Smooth muscle cell of the brain vasculature (primary cell): ENCODE data around the gene IGF1R.
A peak's percentile ranks its signal among the peaks of the same experiment; 100 is the strongest.

ENCODE experiments used
- DNase-seq: peaks from one replicate; pipeline ENCODE4 v3.0.0-alpha.2; 2012; ENCODE audit warnings: low read depth, low spot score

The IGF1R gene

GRCh38 chr15:98942431-98942830 lies 294.1 kb downstream of the IGF1R start:
- no peak for DNase-seq

- no peak for DNase-seq
Measured at GRCh38 chr15:98943051-98943508, 294.7 kb downstream of the IGF1R start.

- no peak for DNase-seq
Measured at GRCh38 chr15:98943601-98944151, 295.3 kb downstream of the IGF1R start.

GRCh38 chr15:98946301-98947255 lies 298.2 kb downstream of the IGF1R start:
- DNase-seq = no peak

GRCh38 chr15:98948456-98948855 lies 300.1 kb downstream of the IGF1R start:
- DNase-seq = no peak

GRCh38 chr15:98948941-98949340 lies 300.6 kb downstream of the IGF1R start:
- no peak for DNase-seq

- no peak for DNase-seq
Measured at GRCh38 chr15:98949624-98950023, 301.3 kb downstream of the IGF1R start.

GRCh38 chr15:98950248-98950647 lies 301.9 kb downstream of the IGF1R start:
- DNase-seq = no peak

GRCh38 chr15:98951004-98951403 lies 302.7 kb downstream of the IGF1R start:
- DNase-seq = no peak

- DNase-seq = no peak
Measured at GRCh38 chr15:98951493-98952320, 303.4 kb downstream of the IGF1R start.

GRCh38 chr15:98952381-98952803 lies 304.1 kb downstream of the IGF1R start:
- DNase-seq = no peak

- no peak for DNase-seq
Measured at GRCh38 chr15:98953000-98953787, 304.9 kb downstream of the IGF1R start.

GRCh38 chr15:98953968-98954367 lies 305.6 kb downstream of the IGF1R start:
- DNase-seq = no peak

GRCh38 chr15:98954411-98954810 lies 306.1 kb downstream of the IGF1R start:
- peak; percentile 39 for DNase-seq

GRCh38 chr15:98955331-98955730 lies 307.0 kb downstream of the IGF1R start:
- no peak for DNase-seq

- no peak for DNase-seq
Measured at GRCh38 chr15:98955961-98956723, 307.8 kb downstream of the IGF1R start.

- no peak for DNase-seq
Measured at GRCh38 chr15:98956796-98957553, 308.6 kb downstream of the IGF1R start.

GRCh38 chr15:98957655-98958054 lies 309.3 kb downstream of the IGF1R start:
- no peak for DNase-seq

GRCh38 chr15:98958076-98958475 lies 309.7 kb downstream of the IGF1R start:
- no peak for DNase-seq
